ENCODE measurements around the gene ZMYND10. TPM values are rescaled to one million over a fixed set of nuclear protein-coding genes. Genes with fewer than 3 reads are reported as not detected.

The ZMYND10 gene
- total and polyA plus RNA-seq, 2 donors = 0.62 to 1.2 TPM

DNA sequence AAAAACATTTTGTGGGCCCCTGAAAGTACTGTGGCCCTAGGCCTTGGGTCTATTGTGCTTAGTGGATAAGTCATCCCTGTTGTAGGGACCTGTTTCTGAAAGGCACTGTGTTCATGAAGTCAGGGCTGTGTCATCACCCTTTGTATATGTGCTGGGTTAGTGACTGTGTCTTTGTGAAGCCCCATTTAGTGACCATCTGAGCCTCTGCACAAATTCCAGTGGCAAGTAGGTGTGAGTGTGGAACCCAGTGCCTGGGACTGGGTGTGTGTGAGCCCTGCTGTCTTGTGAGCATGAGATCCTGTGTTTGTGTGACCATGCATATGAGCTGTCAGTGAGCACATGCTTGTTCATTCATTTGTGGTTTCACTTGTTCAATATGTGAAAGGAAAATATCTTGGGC is 40.9 kb downstream of the ZMYND10 start:
- Histone ChIP-seq H3K27ac (ENCODE audit: low read depth) (no peak overlapping the region), H3K36me3 (ENCODE audit: insufficient read depth) (no peaks in the 10 kb centered on the region), H3K4me1 (ENCODE audit: insufficient read depth) (no peaks in the 10 kb centered on the region), H3K4me3 (ENCODE audit: low read depth, low read length) (no peak overlapping the region)
- DNase-seq (ENCODE audit: extremely low spot score) = no peak

DNA sequence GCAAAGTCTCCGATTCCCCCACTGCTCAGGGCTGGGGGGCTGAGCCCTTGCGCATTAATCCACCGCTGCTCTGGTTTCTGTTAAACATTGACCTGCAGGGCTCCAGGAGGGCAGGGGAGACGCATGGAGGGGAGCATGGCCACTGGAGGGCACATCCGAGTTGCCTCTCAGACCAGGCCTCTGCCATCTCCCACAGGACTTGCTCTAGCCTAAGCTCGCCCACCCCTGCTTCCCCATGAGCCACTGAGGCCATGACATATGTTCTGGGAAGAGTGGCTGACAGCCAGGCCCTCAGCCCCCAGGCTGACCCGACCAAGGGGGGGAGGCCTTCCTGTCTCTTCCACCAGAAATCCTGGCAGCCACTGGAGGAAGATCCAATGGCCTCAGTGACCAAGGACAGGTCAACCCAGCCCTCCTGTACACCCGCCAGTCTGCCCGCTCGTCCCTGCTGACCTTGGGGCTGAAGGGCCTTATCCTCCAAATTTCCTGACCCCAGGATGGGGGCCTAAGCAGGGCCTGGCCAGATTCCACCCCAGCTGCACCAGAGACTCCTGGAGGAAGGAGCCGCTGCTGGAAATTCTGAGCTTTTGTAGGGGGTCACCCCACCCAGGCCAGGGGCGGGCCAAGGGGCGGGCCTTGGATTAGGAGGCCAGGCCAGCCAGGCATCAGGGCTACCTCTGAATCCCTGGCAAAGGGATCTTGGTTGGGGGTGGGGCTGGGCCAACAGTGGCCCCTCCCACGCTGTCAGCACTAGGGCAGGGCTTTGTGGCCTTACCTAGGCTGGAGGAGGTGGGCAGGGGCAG is 42.3 kb downstream of the ZMYND10 start, which contains the start of gene HYAL1:
Gene HYAL1, minus strand, starts transcription at position 562 of the 803 bp plus-strand sequence. CDS start 618 bp downstream, outside the sequence.
- 56% methylated on average over 14 of the region's 14 CpGs for WGBS
- H3K36me3 ChIP-seq (ENCODE audit: insufficient read depth) = no peaks in the 10 kb centered on the region
- H3K27ac ChIP-seq (ENCODE audit: low read depth) = no peak within 1 kb of the TSS
- H3K4me3 ChIP-seq (ENCODE audit: low read depth, low read length) = no peak within 1 kb of the TSS
- DNase-seq (ENCODE audit: extremely low spot score) = no peak
- H3K4me1 ChIP-seq (ENCODE audit: insufficient read depth) = no peaks in the 10 kb centered on the region

DNA sequence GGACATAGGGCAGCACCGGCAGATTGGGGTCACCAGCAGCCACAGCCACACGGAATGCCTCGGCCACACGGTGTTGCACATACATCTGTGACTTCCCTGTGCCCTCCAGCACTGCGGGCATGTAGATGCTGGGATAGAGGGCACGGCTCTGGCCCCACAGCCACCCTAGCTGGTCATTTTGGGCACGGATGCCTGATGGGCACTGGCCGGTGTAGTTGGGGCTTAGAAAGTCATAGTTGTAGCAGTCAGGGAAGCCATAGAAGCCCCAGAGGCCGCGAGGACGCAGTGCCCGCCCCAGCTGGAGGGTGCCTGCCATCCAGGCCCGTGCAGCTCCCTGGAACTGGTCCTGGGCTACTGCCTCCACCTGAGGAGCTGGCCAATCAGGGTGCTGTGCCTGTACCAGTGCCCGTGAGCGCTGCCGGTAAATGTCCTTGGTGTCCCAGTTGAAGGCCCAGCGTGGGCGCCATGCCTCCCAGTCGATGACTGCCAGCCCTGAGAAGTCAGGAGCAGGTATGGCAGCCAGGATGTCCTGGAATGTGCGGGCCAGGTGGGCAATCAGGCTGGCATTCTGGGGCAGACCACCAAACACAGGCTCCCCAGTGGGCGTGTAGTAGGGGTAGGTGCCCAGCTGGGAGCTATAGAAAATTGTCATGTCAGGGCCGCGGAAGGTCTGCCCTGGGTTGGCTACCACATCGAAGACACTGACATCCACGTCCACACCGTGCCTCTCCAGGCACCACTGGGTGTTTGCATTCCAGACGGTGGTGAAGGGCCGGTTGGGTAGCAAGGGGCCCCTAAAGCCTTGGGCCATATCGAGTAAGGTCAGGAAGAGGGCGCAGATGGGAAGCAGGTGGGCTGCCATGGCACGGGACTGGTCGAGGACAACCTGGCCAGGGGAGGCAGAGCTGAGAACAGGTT is 43.2 kb downstream of the ZMYND10 start:
- 88% methylated on average over 32 of the region's 32 CpGs for WGBS
- Histone ChIP-seq H3K27ac (ENCODE audit: low read depth) (no peak overlapping the region), H3K36me3 (ENCODE audit: insufficient read depth) (no peaks in the 10 kb centered on the region), H3K4me3 (ENCODE audit: low read depth, low read length) (no peak overlapping the region), H3K4me1 (ENCODE audit: insufficient read depth) (no peaks in the 10 kb centered on the region)
- DNase-seq (ENCODE audit: extremely low spot score) = no peak

DNA sequence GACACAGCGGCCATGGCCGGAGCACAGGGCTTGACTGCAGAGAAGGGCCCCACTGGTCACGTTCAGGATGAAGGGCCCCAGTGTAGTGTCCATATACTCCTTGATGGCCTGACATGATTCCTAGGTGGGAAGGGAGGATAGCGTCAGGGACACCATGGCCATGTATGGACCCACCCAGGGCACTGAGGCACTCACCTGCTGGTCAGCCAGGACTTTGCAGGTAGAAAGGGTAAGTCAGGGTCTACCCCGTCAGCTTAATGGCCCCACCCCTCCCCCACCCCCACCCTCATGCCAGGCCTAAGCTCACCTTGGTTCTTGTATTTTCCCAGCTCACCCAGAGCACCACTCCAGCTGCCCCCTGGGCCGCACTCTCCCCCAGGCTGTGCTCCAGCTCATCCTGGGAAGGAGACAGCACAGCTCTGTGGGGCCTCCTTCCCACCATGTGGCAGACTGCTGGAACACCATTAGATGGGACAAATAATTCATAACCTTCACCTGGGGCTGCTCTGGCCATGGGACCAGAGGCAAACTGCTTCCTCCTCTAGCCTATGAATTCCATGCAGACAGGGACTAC is 44.8 kb downstream of the ZMYND10 start:
- Histone ChIP-seq H3K27ac (ENCODE audit: low read depth) (no peak overlapping the region), H3K4me1 (ENCODE audit: insufficient read depth) (no peaks in the 10 kb centered on the region)

DNA sequence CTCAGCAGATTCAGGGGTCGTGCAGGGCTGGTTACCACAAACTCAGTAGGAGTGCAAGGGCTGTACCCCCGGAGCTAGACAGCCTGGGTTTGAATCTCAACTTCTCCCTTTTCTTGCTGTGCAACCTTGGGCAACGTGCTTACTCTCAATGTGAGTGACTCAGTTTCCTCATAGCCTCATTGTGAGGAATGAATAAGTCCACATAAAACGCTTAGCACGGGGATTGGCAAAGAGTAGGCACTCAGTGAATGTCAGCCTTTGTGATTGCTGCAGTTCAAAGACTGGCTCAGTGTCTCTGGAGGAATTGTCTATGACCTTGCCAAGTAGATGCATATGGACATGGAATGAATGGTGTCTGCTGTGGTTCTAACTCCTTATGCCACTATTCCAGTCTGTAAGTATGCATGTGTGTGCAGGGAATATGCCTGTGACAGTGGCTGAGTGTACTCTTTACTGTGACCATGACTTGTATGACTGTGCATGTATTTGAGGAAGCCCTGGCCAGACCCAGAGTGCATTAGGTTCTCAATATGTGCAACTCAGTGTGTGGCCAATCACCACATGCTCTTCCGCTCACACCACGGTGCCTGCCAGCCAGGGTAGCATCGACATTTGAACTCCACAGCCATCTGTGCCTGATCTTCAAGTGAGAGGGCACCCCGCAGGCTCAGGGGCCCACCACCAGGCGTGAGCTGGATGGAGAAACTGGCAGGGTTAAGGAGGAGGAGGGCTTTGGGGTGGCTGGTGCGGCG is 45.4 kb downstream of the ZMYND10 start:
- H3K36me3 ChIP-seq (ENCODE audit: insufficient read depth) = no peaks in the 10 kb centered on the region
- no peaks in the 10 kb centered on the region for H3K4me1 ChIP-seq (ENCODE audit: insufficient read depth)
- H3K27ac ChIP-seq (ENCODE audit: low read depth) = peak overlapping the region; percentile 55
- WGBS = 49% methylated on average over 12 of the region's 12 CpGs
- no peak for DNase-seq (ENCODE audit: extremely low spot score)
- peak overlapping the region; percentile 34 for H3K4me3 ChIP-seq (ENCODE audit: low read depth, low read length)

More for the DNA sequence above, 44.8 kb downstream of the ZMYND10 start:
- no peak overlapping the region for H3K4me3 ChIP-seq (ENCODE audit: low read depth, low read length)
- no peak for DNase-seq (ENCODE audit: extremely low spot score)
- no peaks in the 10 kb centered on the region for H3K36me3 ChIP-seq (ENCODE audit: insufficient read depth)
- WGBS = 83% methylated on average over 6 of the region's 6 CpGs

DNA sequence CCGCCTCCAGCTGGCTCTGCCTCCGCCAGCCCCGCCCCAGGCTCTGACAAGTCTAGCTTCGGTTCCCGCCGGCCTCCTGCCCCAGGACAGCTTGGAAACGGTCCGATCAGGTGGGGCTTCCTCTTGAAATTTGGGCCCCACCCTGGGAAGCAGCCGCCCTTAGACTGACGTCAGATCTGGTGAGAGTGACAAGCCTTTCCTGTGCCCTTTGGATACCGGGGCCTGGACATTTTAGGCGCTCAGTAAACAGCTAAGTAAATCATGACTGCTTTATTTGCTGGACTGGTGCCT is 45.9 kb downstream of the ZMYND10 start:
- no peak for DNase-seq (ENCODE audit: extremely low spot score)
- Histone ChIP-seq H3K4me3 (ENCODE audit: low read depth, low read length) (peak overlapping the region; percentile 34), H3K36me3 (ENCODE audit: insufficient read depth) (no peaks in the 10 kb centered on the region), H3K4me1 (ENCODE audit: insufficient read depth) (no peaks in the 10 kb centered on the region), H3K27ac (ENCODE audit: low read depth) (peak overlapping the region; percentile 55)
- under 1% methylated on average over 12 of the region's 12 CpGs for WGBS

DNA sequence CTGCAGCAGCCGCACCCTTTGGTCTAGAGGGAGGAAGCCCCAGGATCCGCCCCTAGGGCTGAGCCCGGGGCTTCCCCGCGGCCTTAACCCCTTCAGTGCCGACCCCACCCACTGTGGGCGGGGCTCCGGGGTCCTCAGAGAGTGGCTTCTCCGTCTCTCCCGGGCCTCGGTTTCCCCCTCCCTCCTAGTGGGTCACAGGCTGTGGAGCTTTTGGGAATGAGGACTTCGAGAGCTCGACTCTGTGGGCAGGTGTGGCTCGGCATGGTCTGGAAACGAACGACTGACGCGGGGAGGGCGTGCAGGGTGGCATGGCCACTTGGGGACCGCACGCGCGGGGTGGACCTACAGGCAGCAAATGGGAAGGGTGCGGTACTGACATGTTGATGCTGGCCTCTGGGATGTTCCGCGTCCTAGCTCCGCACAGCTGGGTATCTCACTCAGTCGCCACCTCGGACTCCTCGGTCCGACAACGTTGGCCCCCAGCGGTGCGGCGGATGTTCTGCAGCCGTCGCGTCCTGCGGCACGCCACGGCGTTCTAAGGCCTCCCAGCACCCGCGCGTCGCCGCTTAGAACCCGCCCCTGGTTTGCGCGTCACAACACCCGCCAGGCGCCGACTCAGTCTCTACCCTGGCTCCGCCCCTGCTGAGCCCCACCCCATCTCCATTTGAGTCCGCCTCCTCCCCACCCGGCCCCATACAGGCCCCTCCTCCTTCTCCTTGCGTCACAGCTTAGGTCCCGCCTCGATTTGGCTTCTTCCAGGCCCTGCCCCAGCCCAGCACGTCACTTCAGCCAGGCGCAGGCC is 46.5 kb downstream of the ZMYND10 start, which contains the start of the genes HYAL3 and NAA80:
Gene HYAL3, minus strand, starts transcription at position 570 of the 802 bp plus-strand sequence. CDS start 3,803 bp downstream, outside the sequence.
Gene NAA80, minus strand, starts transcription at position 570 of the 802 bp plus-strand sequence. CDS start 1,942 bp downstream, outside the sequence.
- no peaks in the 10 kb centered on the region for H3K4me1 ChIP-seq (ENCODE audit: insufficient read depth)
- peak; percentile 98 for DNase-seq (ENCODE audit: extremely low spot score)

DNA sequence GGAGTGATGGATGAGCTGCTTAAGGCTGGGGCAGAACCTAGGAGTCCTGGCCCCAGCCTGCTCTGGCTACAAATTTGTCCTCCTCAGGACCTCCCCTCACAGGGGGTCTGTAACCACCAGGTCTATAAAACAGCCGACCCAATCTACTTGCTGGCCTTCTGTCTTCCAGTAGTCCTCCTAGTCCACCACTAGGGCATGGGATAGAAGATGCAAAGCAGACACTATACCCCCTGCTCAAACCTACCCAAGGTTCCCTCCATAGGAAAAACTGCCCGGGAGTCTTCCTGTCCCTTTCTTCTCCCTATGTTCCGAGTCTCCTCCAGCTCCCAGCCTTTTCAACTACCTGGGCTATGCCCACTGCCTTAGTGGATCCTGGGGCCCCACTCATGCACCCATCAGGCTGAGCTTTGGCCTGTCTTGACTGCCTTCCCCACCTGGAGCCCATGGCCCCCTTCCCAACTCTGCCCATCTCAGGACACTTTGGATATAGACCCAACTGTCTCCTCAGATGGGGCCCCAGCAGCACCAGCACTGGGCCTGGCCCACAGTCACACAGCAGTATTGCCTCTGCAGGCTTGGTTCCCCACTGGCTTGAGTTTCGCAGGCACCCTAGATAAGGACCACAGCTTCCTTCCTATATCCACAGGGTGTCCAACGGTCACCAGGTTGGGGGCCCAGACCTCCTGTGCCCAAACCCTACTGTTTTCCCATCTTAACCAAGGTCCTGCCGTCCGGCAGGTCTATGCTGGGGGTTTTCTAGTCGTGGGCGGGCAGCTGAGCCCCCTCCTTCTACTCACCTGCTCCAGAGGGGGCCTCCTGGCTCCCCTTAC is 47.4 kb downstream of the ZMYND10 start:
- H3K27ac ChIP-seq (ENCODE audit: low read depth) = peak overlapping the region; percentile 82
- no peaks in the 10 kb centered on the region for H3K4me1 ChIP-seq (ENCODE audit: insufficient read depth)
- H3K36me3 ChIP-seq (ENCODE audit: insufficient read depth) = no peaks in the 10 kb centered on the region
- DNase-seq (ENCODE audit: extremely low spot score) = no peak
- WGBS = 45% methylated on average over 9 of the region's 9 CpGs
- H3K4me3 ChIP-seq (ENCODE audit: low read depth, low read length) = peak overlapping the region; percentile 52

More for the DNA sequence above, 46.5 kb downstream of the ZMYND10 start, which contains the start of the genes HYAL3 and NAA80:
- peak within 1 kb of the TSS; percentile 52 for H3K4me3 ChIP-seq (ENCODE audit: low read depth, low read length)
- peak within 1 kb of the TSS; percentile 82 for H3K27ac ChIP-seq (ENCODE audit: low read depth)
- H3K36me3 ChIP-seq (ENCODE audit: insufficient read depth) = no peaks in the 10 kb centered on the region
- WGBS = under 1% methylated on average over 61 of the region's 61 CpGs

DNA sequence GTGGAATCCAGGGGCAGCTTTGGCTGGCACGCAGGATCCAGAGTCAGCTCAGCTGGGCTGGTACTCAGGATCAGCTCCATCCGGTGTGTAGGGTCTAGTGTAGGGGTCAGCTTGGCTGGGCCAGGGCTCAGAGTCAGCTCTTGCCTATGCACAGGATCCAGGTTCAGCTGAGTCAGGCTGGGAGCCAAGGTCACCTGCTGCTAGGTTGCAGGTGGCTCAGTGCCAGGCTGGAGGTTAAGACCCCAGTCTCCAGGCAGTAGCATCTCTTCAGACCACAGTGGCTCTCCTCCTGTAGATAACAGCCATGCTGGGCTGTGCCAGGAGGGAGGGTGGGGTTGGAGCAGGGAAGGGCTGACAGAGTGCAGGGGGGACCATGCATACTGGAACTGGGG is 48.2 kb downstream of the ZMYND10 start:
- H3K4me3 ChIP-seq (ENCODE audit: low read depth, low read length) = no peak overlapping the region
- 87% methylated on average over 2 of the region's 2 CpGs for WGBS
- no peak overlapping the region for H3K27ac ChIP-seq (ENCODE audit: low read depth)
- no peak for DNase-seq (ENCODE audit: extremely low spot score)
- no peaks in the 10 kb centered on the region for H3K4me1 ChIP-seq (ENCODE audit: insufficient read depth)
- no peaks in the 10 kb centered on the region for H3K36me3 ChIP-seq (ENCODE audit: insufficient read depth)

DNA sequence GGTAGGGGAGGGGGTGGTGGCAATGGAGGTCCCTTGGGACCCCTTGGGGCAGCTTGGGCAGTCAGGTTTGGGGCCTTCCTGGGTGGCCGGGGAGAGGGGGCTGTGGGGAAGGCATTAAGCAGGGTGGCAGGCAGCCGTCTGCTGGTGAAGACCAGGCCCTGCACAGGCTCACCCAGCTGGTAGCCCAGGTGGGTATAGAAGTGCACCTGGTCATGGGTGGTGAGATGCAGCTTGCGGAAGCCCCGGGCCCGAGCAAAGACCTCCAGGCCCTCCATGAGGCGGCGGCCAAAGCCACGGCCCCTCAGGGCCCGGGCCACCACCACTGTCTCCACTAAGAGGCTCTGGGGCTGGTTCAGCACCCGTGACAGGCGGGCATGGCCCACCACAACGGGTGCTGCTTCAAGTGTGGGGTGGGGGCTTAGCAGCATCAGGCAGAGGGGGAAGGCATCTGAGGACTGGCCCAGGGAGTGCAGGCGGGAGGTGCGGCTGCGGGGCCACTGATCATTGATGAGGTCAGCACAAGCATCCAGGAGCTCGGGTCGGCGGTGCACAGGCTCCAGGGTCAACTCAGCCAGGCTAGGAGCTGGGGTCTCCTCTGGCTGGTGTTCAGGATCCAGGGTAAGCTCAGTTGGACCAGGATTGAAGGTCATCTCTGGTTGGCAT is 48.7 kb downstream of the ZMYND10 start:
- DNase-seq (ENCODE audit: extremely low spot score) = no peak
- H3K36me3 ChIP-seq (ENCODE audit: insufficient read depth) = no peaks in the 10 kb centered on the region
- H3K4me1 ChIP-seq (ENCODE audit: insufficient read depth) = no peaks in the 10 kb centered on the region
- H3K27ac ChIP-seq (ENCODE audit: low read depth) = no peak overlapping the region
- no peak overlapping the region for H3K4me3 ChIP-seq (ENCODE audit: low read depth, low read length)
- WGBS = 92% methylated on average over 18 of the region's 18 CpGs

All from urinary bladder (tissue), 4 donors.